ENCODE results near the gene DCXR.

Gene DCXR

DNA sequence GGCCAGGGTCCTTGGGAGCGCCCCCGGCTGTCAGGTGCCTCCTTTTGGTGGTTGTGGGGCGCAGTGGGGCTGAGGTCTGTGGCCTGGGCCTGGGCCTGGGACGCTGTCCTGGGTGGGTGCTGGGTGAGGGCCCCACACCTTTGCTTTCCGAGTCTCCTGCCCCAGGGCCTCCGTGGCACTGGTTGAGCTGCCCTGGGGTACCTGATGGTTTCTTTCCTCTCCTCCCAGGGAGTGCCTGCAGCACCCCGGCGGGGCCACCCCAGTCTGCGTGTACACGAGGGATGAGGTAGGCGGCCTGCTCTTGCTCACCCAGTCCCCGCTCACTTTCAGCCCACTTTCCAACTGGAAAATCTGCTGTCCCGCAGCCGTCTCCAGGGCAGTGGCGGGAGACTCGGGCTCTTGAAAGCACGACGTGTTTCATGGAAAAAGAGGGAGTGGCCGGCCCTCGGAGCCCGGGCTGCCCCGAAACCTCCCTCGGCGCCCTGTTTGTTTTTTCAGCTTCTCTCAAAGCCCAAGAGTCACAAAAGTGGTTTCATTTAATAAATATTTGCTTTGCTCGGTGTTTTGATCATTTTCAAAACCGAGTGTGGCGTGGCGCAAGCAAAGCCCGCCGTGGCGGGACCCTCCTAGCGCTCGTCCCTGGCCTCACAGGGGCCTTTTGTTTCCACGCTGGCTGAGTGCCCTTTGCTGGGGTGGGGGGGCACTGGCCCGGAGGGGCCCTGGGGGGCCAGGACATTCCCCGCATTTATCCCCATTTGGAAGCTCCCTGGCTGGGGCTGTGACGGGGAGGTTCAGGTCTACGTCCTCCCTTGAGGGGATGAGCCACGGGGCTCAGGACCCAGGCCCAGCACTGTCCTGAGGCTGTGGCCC lies 42.7 kb downstream of the DCXR start:
- H3K9me3 Mint-ChIP-seq = no peaks in the 10 kb centered on the region
- no peak overlapping the region for H3K4me3 Mint-ChIP-seq
- H3K27ac Mint-ChIP-seq = peak overlapping the region in 2 of 3 experiments; percentile 45 to 52
- H3K36me3 Mint-ChIP-seq (ENCODE audit: low read depth) = peaks cover 18% of the 10 kb centered on the region
- H3K4me1 Mint-ChIP-seq = peaks cover 38% of the 10 kb centered on the region
- TF ChIP-seq, protein P1, sequence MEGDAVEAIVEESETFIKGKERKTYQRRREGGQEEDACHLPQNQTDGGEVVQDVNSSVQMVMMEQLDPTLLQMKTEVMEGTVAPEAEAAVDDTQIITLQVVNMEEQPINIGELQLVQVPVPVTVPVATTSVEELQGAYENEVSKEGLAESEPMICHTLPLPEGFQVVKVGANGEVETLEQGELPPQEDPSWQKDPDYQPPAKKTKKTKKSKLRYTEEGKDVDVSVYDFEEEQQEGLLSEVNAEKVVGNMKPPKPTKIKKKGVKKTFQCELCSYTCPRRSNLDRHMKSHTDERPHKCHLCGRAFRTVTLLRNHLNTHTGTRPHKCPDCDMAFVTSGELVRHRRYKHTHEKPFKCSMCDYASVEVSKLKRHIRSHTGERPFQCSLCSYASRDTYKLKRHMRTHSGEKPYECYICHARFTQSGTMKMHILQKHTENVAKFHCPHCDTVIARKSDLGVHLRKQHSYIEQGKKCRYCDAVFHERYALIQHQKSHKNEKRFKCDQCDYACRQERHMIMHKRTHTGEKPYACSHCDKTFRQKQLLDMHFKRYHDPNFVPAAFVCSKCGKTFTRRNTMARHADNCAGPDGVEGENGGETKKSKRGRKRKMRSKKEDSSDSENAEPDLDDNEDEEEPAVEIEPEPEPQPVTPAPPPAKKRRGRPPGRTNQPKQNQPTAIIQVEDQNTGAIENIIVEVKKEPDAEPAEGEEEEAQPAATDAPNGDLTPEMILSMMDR (IDR thresholded peaks at IDR 0.05; ENCODE audit: unreplicated experiment in 3 of 3) = no peak
- H3K27me3 Mint-ChIP-seq (ENCODE audit: low read depth) = no peaks in the 10 kb centered on the region

DNA sequence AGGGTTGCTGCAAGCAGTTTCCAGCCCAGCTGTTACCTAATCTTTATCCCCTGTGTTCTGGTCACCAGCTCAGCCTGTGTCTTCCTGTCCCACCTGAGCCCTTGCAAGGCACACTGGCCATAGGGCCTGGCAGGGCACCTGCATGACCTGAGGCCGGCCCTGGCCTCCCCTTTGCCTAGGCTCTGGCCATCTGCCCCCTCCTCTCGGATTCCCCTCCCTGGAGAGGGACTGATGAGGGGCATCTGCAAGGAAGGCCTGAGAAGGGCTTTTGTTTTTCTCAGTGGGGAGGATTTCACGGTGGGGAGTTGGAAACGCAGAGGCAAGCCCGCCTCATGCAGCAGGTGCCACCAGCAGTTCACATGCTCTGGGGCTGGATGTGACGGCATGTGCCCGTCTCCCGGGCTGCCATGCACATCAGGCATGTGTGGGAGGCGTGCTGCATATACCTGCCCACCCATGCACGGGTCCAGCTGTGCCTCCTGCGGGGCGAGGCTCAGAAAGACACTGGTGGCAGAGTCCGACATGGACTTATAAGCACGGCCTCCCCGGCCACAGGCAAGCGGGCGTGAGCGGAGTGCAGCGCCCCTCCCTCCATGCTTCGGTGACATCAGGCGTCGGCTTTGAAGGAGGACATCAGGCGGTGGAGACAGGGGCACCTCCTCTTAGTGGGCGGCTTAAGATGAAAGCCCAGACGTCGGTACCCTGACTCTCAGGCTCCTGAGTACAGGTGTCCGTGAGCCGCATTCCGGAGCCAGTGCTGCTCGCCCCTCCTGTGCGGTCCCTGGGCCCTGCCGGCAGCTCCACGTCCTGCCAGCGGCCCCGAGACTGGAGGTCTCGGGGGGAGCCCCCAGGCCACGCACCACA lies 43.5 kb downstream of the DCXR start:
- H3K9me3 Mint-ChIP-seq = no peaks in the 10 kb centered on the region
- no peaks in the 10 kb centered on the region for H3K27me3 Mint-ChIP-seq (ENCODE audit: low read depth)

DNA sequence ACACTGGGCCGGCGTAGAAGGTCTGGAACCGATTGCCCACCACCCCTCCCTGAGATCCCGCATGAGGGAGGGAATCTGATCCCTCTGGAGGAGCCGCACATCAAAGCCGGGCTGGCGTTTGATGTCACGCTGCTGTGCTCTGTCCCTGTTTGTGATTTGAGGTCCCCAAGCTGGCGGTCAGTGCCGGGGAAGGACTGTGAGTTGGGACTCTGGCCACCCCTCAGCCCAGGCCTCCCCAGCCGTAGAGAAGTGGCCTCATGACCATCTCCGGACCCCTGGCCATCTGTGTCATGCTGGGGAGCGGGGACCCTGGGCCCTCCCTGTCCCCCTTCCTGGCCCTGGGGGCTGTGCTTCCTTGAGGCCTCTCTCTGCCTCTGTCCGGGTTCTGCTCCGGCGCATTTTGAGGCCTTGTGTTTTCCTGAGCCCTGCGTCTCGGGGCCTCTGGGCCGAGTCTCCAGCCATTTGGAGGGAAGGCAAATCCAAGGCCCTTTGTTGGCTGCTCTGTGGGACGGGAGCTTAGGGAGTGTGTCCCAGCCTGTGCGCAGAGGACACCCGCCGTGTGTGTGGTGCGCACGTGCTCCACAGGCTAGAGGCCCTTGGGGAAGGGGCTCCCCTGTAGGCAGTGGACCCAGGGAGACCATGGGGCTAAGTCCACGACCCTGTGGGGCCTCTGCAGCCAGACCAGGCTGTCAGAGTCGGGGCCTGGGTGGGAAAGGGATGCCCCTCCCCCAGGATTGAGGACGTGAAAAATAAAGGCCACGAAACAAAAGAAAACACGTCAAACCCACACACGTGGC lies 45.0 kb downstream of the DCXR start:
- Mint-ChIP-seq H3K27ac (peak overlapping the region; percentile 83 to 86 (median 86)), H3K4me3 (peak overlapping the region in 1 of 3 experiments; percentile 14)

More for the DNA sequence above, 43.5 kb downstream of the DCXR start:
- Mint-ChIP-seq H3K36me3 (ENCODE audit: low read depth) (peaks cover 23% of the 10 kb centered on the region), H3K4me1 (peaks cover 36% of the 10 kb centered on the region), H3K27ac (peak overlapping the region in 1 of 3 experiments; percentile 74), H3K4me3 (peak overlapping the region in 1 of 3 experiments; percentile 36)
- TF ChIP-seq, protein P1 (IDR thresholded peaks at IDR 0.05; ENCODE audit: unreplicated experiment in 3 of 3) = no peak

DNA sequence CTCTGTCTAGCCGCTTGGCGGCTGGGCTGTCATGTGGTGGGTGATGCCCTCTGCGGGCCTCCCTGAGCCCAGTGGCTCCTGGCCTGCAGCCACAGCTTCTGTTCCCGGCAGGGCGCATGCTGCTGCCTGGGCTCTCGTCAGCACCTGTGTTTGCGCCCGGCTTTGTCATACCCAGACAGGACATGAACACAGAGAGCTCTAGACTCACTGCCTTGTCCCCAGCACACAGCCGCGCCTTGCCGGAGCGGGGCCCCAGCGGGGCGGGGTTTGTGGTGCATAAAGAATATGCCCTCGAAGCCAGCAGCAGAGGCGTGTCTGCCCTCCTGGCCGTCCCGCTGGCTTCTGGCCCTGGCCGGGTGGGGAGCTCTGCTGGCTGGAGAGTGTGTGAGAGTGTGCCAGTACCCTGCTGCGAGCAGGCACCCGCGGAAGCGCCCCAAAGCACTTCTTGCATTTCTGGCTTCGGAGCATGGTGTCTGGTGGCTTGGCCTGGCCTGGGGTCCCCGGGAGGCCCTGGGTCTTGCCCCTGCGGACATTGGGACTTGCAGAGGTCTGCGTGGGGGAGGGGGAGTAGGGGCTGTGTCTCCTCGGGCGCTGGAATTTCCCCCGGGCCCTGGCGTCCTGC lies 45.7 kb downstream of the DCXR start:
- TF ChIP-seq, protein P1 (IDR thresholded peaks at IDR 0.05; ENCODE audit: unreplicated experiment in 3 of 3) = no peak
- Mint-ChIP-seq H3K4me3 (peak overlapping the region in 1 of 3 experiments; percentile 23), H3K36me3 (ENCODE audit: low read depth) (peaks cover 20% of the 10 kb centered on the region), H3K27ac (peak overlapping the region; percentile 83 to 86 (median 86)), H3K27me3 (ENCODE audit: low read depth) (no peaks in the 10 kb centered on the region), H3K9me3 (no peaks in the 10 kb centered on the region), H3K4me1 (peaks cover 28% of the 10 kb centered on the region)

More for the DNA sequence above, 45.0 kb downstream of the DCXR start:
- no peaks in the 10 kb centered on the region for H3K27me3 Mint-ChIP-seq (ENCODE audit: low read depth)
- H3K36me3 Mint-ChIP-seq (ENCODE audit: low read depth) = peaks cover 18% of the 10 kb centered on the region
- TF ChIP-seq, protein P1 (IDR thresholded peaks at IDR 0.05; ENCODE audit: unreplicated experiment in 3 of 3) = no peak
- peaks cover 28% of the 10 kb centered on the region for H3K4me1 Mint-ChIP-seq
- no peaks in the 10 kb centered on the region for H3K9me3 Mint-ChIP-seq
